ENCODE results near the gene IQSEC1. TPM values are rescaled to one million over a fixed set of nuclear protein-coding genes. Genes with fewer than 3 reads are reported as not detected.

The IQSEC1 gene
- total RNA-seq, 4 donors from 2014 or later, result 56.1 to 99.5 (median 78.2) TPM

DNA sequence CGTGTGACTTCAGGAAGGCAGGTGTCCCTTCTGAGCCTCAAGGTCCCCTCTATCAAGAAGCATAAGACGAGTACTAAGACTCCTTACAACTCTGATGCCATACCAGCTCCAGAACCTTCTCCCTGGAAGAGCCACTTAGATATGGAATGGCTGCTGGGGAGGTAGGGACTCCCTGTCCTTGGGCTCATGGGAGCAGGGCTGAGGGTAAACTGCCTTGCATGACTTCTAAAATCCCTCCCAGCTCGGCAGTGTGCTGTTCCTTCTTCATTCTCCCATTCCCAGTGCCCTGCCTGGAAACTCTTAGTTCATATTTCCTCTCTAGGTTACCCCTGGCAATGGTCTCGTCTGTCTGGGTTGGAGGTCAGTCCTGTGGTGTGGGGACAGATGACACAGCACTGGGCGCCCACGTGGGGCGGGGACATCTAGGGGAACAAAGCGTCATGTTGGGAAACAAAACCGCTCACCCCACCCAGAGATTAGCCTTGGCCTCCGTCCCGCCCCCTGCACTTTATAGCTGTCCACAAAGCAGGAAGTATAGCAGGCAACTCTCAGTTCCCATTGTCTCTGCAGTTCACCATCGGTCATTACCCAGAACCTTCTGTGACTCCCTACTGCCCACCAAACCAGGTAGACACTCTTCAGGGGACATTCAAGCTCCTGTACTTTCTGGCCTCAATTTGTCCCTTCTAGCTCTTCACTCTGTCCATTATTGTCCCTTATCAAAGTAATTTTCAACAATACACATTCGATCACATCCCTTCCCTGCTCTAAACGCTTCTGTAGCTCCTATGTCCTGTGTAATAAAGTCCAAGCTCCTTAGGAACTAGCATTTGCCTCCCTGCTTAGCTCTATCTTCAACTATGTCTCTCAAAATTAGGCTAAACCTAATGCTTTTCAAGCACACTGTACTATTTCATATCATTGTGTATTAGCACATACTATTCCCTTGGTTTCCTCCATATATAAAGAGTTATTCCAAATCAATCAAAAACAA lies 73.8 kb downstream of the IQSEC1 start:
- Histone ChIP-seq H3K4me3 (no peak overlapping the region), H3K9me3 (no peaks in the 10 kb centered on the region), H3K4me1 (peaks cover 11 to 28% (median 22%) of the 10 kb centered on the region in 4 donors), H3K36me3 (no peaks in the 10 kb centered on the region), H3K27me3 (no peaks in the 10 kb centered on the region), H3K27ac (replicated peaks in 1 of 4) (peak overlapping the region; percentile 19 to 58 (median 42))
- TF ChIP-seq POLR2A (IDR thresholded peaks at IDR 0.05; ENCODE audit: low read depth) (no peak), POLR2AphosphoS5 (IDR thresholded peaks at IDR 0.05) (peak; percentile 20 to 44)
- TF ChIP-seq, protein P1, sequence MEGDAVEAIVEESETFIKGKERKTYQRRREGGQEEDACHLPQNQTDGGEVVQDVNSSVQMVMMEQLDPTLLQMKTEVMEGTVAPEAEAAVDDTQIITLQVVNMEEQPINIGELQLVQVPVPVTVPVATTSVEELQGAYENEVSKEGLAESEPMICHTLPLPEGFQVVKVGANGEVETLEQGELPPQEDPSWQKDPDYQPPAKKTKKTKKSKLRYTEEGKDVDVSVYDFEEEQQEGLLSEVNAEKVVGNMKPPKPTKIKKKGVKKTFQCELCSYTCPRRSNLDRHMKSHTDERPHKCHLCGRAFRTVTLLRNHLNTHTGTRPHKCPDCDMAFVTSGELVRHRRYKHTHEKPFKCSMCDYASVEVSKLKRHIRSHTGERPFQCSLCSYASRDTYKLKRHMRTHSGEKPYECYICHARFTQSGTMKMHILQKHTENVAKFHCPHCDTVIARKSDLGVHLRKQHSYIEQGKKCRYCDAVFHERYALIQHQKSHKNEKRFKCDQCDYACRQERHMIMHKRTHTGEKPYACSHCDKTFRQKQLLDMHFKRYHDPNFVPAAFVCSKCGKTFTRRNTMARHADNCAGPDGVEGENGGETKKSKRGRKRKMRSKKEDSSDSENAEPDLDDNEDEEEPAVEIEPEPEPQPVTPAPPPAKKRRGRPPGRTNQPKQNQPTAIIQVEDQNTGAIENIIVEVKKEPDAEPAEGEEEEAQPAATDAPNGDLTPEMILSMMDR (IDR thresholded peaks at IDR 0.05), result no peak
- no peak for DNase-seq (ENCODE audit: extremely low spot score)
- WGBS, result 70% methylated on average over 14 of the region's 14 CpGs
- intact Hi-C loops (cut with DNase I), result no loop called here

DNA sequence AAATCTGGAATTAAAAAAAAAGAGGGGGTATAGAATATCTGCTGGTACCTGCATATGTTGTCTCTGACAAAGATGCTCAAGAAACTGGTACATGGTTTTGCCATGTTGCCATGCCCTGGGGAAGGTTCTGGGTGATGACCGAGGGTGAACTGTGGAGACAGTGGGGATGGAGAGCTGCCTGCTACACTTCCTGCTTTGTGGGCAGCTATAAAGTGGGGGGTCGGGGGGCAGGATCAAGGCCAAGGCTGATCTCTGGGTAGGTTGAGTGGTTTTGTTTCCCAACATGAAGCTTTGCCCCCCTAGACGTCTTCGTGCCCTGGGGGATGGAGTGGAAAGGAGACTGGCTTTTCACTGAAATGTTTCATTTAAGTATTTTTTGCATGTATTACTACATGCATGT lies 74.6 kb downstream of the IQSEC1 start:
- Histone ChIP-seq H3K4me1 (peaks cover 11 to 28% (median 22%) of the 10 kb centered on the region in 4 donors), H3K9me3 (no peaks in the 10 kb centered on the region), H3K27ac (replicated peaks in 1 of 4) (peak overlapping the region; percentile 19 to 58 (median 42)), H3K27me3 (no peaks in the 10 kb centered on the region), H3K4me3 (no peak overlapping the region), H3K36me3 (no peaks in the 10 kb centered on the region)
- TF ChIP-seq, protein P1 (IDR thresholded peaks at IDR 0.05), result no peak
- TF ChIP-seq POLR2AphosphoS5 (IDR thresholded peaks at IDR 0.05) (no peak), EP300 (IDR thresholded peaks at IDR 0.05) (no peak), POLR2A (IDR thresholded peaks at IDR 0.05; ENCODE audit: low read depth) (no peak)
- DNase-seq (ENCODE audit: extremely low spot score), result no peak
- WGBS, result 67% methylated on average over 4 of the region's 4 CpGs
- intact Hi-C loops (cut with DNase I), result no loop called here

DNA sequence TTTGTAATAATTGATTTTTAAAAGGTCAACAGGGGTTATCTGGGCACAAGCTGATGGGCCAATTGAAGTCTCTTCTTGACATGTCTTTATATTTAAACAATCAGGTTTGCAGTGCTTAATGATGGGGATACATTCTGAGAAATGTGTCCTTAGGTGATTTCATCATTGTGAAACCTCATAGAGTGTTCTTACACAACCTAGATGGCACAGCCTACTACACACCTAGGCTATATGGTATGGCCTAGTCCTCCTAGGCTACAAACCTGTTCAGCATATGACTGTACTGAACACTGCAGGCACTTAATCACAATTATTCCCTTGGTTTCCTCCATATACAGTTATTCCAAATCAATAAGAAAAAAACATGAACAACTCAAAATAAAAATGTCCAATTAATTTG lies 75.8 kb downstream of the IQSEC1 start:
- Histone ChIP-seq H3K9me3 (no peaks in the 10 kb centered on the region), H3K4me1 (peaks cover 22 to 38% (median 35%) of the 10 kb centered on the region in 4 donors), H3K27me3 (no peaks in the 10 kb centered on the region), H3K27ac (replicated peaks in 1 of 4) (no peak overlapping the region), H3K36me3 (no peaks in the 10 kb centered on the region), H3K4me3 (no peak overlapping the region)
- intact Hi-C loops (cut with DNase I), result loop anchor here (2.0 kb wide), 1 partner anchor 129 kb away; no protein-coding TSS in a partner anchor
- no peak for TF ChIP-seq POLR2AphosphoS5 (IDR thresholded peaks at IDR 0.05)
- TF ChIP-seq EP300 (IDR thresholded peaks at IDR 0.05), result no peak
- TF ChIP-seq POLR2A (IDR thresholded peaks at IDR 0.05; ENCODE audit: low read depth), result no peak
- TF ChIP-seq, protein P1 (IDR thresholded peaks at IDR 0.05), result no peak
- no peak for DNase-seq (ENCODE audit: extremely low spot score)

DNA sequence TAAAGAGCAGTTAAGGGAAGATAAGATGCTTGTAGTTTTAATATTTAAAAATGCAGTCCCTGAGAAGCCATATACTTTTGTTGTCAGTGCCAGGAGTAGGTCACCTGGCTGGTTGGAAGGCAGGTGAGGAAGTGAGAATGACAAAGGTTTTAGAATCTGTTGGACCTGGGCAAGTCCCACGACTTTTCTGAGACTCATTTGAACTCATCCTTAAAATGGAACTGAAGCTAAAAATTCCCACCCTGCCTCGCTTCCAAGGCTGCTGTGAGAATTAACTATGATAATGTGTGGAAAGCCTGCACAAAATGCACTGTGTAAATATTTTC lies 77.1 kb downstream of the IQSEC1 start:
- no peaks in the 10 kb centered on the region for H3K27me3 ChIP-seq
- H3K36me3 ChIP-seq, result no peaks in the 10 kb centered on the region
- intact Hi-C loops (cut with DNase I), result loop anchor here (2.0 kb wide), 1 partner anchor 127 kb away; no protein-coding TSS in a partner anchor
- no peak overlapping the region for H3K4me3 ChIP-seq
- H3K9me3 ChIP-seq, result no peaks in the 10 kb centered on the region
- 53% methylated on average over 2 of the region's 2 CpGs for WGBS
- peak overlapping the region; percentile 88 to 92 (median 90) for H3K27ac ChIP-seq (replicated peaks in 1 of 4)
- DNase-seq (ENCODE audit: extremely low spot score), result no peak
- TF ChIP-seq, protein P1 (IDR thresholded peaks at IDR 0.05), result no peak
- no peak for TF ChIP-seq EP300 (IDR thresholded peaks at IDR 0.05)
- TF ChIP-seq POLR2A (IDR thresholded peaks at IDR 0.05; ENCODE audit: low read depth), result no peak
- TF ChIP-seq POLR2AphosphoS5 (IDR thresholded peaks at IDR 0.05), result no peak
- H3K4me1 ChIP-seq, result peaks cover 32 to 51% (median 38%) of the 10 kb centered on the region in 4 donors
